Measurements from ENCODE around the gene NSG1.

The NSG1 gene

DNA sequence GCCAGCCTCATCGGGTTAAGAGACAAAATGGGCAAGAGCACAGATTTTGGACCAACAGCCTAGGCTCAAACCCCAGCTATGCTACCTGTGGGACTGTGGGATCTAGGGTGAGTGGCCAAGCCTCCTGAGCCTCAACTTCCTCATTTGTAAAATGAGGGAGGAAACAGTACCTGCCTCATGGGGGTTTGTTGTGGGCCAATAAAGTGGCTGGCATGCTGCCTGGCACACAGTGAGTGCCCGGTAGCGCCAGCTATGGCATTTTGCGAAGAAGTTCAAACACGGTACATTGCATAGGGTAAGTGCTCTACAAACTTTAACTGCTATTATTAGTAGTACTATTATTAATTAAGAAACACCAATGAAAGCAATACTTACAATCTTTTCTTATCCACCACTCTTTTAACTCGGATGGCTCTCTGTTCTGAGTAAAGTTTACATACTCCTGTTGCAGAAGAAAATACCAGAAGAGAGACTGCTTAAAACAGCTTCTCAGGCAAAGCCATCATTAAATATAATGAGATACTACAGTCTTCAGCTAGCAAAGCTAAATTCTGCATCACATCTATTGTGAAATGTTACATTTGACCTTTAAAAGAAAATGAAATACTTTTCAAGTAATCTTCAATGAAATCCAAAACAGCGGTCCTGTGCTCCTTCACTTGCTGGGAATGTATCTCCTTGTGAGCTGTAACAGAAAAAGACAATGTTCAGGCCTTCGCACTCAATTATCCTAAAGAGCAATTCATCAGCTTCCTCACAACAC lies 70.1 kb downstream of the NSG1 start:
- in situ Hi-C loops (cut with MboI; ENCODE audit: low sequenced_read_pairs, unreplicated experiment), result no loop called here
- DNase-seq (ENCODE audit: low spot score), result no peak

DNA sequence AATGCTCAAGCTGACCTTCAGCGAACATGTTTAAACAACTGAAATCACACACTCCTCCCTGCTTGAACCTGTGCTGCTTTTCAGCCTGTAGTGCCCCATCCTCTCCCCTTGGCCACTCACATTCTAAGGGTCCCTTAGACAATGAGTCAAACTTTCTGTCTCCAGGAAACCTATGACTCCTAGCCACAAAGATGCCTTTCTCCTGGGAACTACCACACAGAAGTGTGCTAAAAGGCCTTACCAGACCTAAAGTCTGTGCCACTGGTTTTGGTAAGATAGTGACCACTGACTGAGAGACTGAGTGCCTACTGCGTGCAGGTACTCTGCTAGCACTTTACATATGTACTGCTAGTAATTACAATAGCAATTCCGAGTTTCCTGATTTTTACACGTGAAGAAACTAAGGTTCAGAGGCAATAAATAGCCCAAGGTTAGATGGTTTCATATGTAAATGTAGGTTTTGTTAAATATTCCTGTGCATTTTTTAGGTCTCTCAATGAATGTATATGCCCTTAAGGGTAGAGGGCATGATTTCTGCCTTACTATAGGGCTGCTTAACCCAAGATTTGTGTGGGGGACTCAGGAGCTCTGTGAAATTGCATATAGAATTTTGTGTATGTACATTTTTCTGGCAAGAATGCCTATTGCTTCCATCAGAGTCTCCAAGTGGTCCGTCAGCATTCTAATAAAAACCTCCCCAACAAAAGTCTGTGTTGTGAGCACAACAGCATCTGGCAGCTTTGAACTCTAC lies 71.1 kb downstream of the NSG1 start:
- TF ChIP-seq, protein P1, sequence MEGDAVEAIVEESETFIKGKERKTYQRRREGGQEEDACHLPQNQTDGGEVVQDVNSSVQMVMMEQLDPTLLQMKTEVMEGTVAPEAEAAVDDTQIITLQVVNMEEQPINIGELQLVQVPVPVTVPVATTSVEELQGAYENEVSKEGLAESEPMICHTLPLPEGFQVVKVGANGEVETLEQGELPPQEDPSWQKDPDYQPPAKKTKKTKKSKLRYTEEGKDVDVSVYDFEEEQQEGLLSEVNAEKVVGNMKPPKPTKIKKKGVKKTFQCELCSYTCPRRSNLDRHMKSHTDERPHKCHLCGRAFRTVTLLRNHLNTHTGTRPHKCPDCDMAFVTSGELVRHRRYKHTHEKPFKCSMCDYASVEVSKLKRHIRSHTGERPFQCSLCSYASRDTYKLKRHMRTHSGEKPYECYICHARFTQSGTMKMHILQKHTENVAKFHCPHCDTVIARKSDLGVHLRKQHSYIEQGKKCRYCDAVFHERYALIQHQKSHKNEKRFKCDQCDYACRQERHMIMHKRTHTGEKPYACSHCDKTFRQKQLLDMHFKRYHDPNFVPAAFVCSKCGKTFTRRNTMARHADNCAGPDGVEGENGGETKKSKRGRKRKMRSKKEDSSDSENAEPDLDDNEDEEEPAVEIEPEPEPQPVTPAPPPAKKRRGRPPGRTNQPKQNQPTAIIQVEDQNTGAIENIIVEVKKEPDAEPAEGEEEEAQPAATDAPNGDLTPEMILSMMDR (IDR thresholded peaks at IDR 0.05; ENCODE audit: borderline replicate concordance, control extremely low read depth, extremely low read depth, insufficient read depth, missing control alignments), result no peak
- in situ Hi-C loops (cut with MboI; ENCODE audit: low sequenced_read_pairs, unreplicated experiment), result no loop called here
- DNase-seq (ENCODE audit: low spot score), result no peak

More for the DNA sequence above, 70.1 kb downstream of the NSG1 start:
- TF ChIP-seq, protein P1 (IDR thresholded peaks at IDR 0.05; ENCODE audit: borderline replicate concordance, control extremely low read depth, extremely low read depth, insufficient read depth, missing control alignments), result no peak

DNA sequence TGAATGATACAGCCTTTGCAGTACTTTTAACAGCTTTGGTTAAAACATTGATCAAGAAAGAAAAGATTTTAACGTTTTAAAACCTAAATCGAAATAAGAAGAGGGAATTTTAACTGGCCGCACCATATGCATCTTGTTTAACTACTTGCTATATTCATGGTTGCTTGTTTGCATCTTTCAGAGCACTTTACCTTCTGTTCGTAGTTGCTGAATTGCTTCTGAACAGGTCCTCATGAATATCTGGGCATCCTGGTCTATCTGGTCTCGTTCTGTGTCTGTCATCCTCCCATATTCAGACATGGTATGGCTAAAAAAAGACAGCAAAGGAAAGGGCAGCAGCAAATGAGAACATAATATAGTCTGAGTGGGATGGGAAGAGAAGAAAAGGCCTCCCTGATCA lies 72.3 kb downstream of the NSG1 start:
- no peak for DNase-seq (ENCODE audit: low spot score)
- TF ChIP-seq, protein P1 (IDR thresholded peaks at IDR 0.05; ENCODE audit: borderline replicate concordance, control extremely low read depth, extremely low read depth, insufficient read depth, missing control alignments), result no peak
- in situ Hi-C loops (cut with MboI; ENCODE audit: low sequenced_read_pairs, unreplicated experiment), result no loop called here

DNA sequence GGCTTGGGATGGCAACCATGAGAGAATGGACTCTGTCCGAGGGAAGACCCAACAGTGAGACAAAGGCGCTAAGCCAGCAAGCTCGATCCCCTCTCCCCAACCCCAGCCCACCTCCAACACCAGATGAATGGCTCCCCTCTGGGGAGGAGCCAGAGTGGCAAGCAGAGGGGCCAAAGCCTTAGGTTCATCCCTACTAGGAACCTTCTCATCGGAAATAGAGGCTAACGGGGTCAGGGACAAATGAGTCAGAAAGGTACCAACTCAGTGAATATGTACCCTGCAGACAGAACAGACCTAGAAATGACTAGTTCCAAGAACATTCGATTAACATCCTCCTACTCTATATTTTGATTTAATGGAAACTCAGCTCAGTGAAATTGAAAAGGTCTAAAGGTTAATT lies 73.9 kb downstream of the NSG1 start:
- DNase-seq (ENCODE audit: low spot score), result no peak
- TF ChIP-seq, protein P1 (IDR thresholded peaks at IDR 0.05; ENCODE audit: borderline replicate concordance, control extremely low read depth, extremely low read depth, insufficient read depth, missing control alignments), result no peak
- in situ Hi-C loops (cut with MboI; ENCODE audit: low sequenced_read_pairs, unreplicated experiment), result no loop called here

DNA sequence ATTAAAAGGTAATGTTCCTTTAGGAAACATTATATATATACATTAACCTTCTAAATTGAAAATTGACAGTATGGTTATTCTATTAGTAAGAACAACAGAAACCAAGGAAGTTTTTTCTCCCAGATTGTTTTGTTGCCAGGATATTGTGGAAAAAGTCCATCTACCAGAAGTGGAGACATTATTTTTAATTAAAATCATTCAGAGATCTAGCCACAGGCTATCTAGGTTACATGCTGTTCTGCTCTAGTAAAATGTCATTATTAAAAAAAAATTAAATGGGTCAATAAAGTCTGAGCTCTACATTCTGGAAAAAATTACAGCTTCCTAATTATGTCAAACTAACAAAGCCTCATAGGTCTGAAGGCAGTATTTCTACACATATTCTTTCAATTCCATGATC lies 74.3 kb downstream of the NSG1 start:
- in situ Hi-C loops (cut with MboI; ENCODE audit: low sequenced_read_pairs, unreplicated experiment), result no loop called here
- TF ChIP-seq, protein P1 (IDR thresholded peaks at IDR 0.05; ENCODE audit: borderline replicate concordance, control extremely low read depth, extremely low read depth, insufficient read depth, missing control alignments), result no peak
- DNase-seq (ENCODE audit: low spot score), result no peak

DNA sequence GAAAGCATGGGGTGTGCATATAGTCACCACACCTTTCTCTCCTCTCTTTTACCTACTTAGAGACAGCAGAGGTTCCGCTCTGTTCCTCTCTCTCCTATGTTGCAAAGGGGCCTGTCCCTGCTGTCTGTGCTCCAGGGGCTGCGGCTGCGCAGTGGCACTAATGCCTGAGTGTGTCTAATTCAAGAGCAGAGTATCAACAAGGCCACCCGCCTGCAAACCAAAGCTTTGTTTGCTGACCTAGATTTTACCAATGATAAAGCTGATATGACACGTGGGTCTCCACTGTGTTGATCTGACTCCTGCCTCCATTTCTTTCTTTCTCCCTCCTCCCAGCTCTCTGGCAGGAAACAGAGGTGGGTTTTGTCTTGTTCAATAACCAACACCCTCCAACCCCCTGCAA lies 74.9 kb downstream of the NSG1 start:
- in situ Hi-C loops (cut with MboI; ENCODE audit: low sequenced_read_pairs, unreplicated experiment), result no loop called here
- no peak for DNase-seq (ENCODE audit: low spot score)
- TF ChIP-seq, protein P1 (IDR thresholded peaks at IDR 0.05; ENCODE audit: borderline replicate concordance, control extremely low read depth, extremely low read depth, insufficient read depth, missing control alignments), result no peak
